Activated T-cell treated with anti-CD3 and anti-CD28 coated beads, Interleukin-2, amount 50 U/mL, for 4 hours (primary cell): ENCODE results near the gene DUSP10. TPM values are rescaled to one million over a fixed set of nuclear protein-coding genes. Genes with fewer than 3 reads are reported as not detected.

Experiments used
- ATAC-seq, 2 donors: fragments of 200-7000 bp; cut with Tn5 transposase; one replicate each; pipeline ENCODE4 v1.10.0; 2021
- DNase-seq: peaks from one replicate; pipeline ENCODE4 v3.0.0-alpha.2; 2020
- H3K27me3 Mint-ChIP-seq: one replicate; pipeline ENCODE4 v1.8.0; 2021; ENCODE audit warnings: low read depth, mixed read lengths
- H3K36me3 Mint-ChIP-seq: one replicate; pipeline ENCODE4 v1.8.0; 2022; ENCODE audit warnings: mixed read lengths; ENCODE audit not compliant: insufficient read depth
- H3K4me1 Mint-ChIP-seq: one replicate; pipeline ENCODE4 v1.8.0; 2021; ENCODE audit warnings: low read depth, mixed read lengths
- H3K4me3 Mint-ChIP-seq: one replicate; pipeline ENCODE4 v1.8.0; 2021; ENCODE audit warnings: mild to moderate bottlenecking, moderate library complexity, mixed read lengths
- H3K9me3 Mint-ChIP-seq: one replicate; pipeline ENCODE4 v1.8.0; 2021; ENCODE audit warnings: mixed read lengths
- total RNA-seq, 3 donors: library from RNA; stranded (reverse); gene quantifications; one replicate each; pipeline ENCODE4 v1.2.1, GENCODE V29; 2021

Gene DUSP10
- total RNA-seq, 3 donors from 2014 or later: 9.4 to 17.1 (median 12.4) TPM

DNA sequence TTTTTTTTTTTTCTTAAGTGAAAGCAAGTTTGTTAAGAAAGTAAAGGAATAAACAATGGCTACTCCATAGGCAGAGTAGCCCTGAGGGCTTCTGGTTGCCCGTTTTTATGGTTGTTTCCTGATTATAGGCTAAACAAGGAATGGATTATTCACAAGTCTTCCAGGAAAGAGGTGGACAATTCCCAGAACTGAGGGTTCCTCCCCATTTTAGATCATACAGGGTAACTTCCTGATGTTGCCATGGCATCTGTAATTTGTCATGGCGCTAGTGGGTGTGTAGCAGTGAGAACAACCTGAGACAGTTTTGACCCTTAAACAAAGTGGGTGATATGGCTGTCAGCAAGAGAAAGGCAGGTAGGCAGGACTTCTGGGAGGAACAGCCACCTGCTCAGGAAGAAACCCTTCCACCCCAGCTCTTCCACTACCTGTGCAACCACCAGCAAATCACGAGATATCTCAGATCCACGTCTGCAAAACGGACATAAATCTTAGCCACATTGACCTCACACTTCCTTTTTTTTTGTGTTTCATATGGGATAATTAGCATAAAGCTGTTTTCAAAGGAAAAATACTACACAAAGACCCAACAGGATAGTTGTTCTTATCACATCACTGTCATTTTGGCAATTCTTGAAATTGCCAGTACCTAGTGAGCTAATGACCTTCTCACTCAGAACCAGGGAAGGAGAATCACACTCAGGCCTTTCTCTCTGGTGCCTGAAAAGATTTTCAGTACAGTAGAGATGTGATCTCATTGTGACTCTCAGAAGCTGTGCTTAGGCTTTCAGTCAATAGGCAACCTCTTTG, 34.8 kb upstream of the DUSP10 start:
- Mint-ChIP-seq H3K9me3 (no peaks in the 10 kb centered on the region), H3K4me1 (peaks cover 64% of the 10 kb centered on the region), H3K27me3 (no peaks in the 10 kb centered on the region), H3K4me3 (no peak overlapping the region), H3K36me3 (no peaks in the 10 kb centered on the region)
- peak; percentile 15 to 25 for ATAC-seq
- DNase-seq: no peak

DNA sequence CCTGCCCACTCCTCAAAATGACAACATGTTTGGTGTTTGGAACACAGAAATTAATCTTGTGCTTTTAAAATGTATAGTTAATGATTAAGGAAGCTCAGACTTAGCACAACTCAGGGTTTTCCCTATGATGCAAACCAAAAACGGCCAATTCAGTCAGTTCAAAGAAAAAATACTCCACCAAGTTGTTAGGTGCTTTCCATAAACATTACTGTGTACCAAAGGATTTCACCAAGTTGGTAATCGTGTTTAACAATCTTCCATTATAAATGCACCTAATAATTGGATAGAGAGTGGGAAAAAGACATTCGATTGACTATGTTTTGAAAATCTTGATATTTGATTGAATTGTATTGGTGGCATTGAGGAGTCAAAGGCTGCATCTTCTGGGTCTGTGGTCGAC, 33.3 kb upstream of the DUSP10 start:
- H3K4me3 Mint-ChIP-seq: no peak overlapping the region
- no peaks in the 10 kb centered on the region for H3K27me3 Mint-ChIP-seq
- DNase-seq: no peak

GRCh38 chr1:221774054-221774842, 32.4 kb upstream of the DUSP10 start:
- peaks cover 45% of the 10 kb centered on the region for H3K4me1 Mint-ChIP-seq
- ATAC-seq: no peak

More for the DNA sequence above, 33.3 kb upstream of the DUSP10 start:
- no peaks in the 10 kb centered on the region for H3K36me3 Mint-ChIP-seq
- peaks cover 53% of the 10 kb centered on the region for H3K4me1 Mint-ChIP-seq
- no peak for ATAC-seq
- no peaks in the 10 kb centered on the region for H3K9me3 Mint-ChIP-seq

DNA sequence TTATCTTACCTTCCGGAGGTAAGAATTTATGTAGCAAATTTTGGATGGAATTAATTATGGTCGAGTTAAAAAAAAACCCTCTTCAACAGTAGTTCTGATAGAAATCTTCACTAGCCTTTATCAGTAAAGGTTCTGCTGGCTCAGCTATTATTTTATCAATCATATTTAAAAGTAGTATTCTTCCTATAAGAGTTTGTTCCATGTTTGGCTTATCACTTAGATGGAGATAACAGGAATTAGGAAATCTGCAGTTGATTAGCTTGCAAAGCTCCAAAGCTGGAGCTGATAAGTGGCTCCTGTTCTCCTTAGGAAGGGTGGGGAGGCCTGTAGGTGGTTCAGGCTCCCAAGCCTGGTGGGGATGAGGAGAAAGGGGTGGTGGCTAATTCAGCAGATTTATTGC, 31.5 kb upstream of the DUSP10 start:
- Mint-ChIP-seq H3K36me3 (no peaks in the 10 kb centered on the region), H3K4me1 (peaks cover 43% of the 10 kb centered on the region), H3K9me3 (no peaks in the 10 kb centered on the region), H3K4me3 (no peak overlapping the region), H3K27me3 (no peaks in the 10 kb centered on the region)
- ATAC-seq: no peak
- DNase-seq: no peak

More at GRCh38 chr1:221774054-221774842, 32.4 kb upstream of the DUSP10 start:
- no peaks in the 10 kb centered on the region for H3K27me3 Mint-ChIP-seq
- H3K9me3 Mint-ChIP-seq: no peaks in the 10 kb centered on the region
- H3K36me3 Mint-ChIP-seq: no peaks in the 10 kb centered on the region
- DNase-seq: no peak
- H3K4me3 Mint-ChIP-seq: no peak overlapping the region

DNA sequence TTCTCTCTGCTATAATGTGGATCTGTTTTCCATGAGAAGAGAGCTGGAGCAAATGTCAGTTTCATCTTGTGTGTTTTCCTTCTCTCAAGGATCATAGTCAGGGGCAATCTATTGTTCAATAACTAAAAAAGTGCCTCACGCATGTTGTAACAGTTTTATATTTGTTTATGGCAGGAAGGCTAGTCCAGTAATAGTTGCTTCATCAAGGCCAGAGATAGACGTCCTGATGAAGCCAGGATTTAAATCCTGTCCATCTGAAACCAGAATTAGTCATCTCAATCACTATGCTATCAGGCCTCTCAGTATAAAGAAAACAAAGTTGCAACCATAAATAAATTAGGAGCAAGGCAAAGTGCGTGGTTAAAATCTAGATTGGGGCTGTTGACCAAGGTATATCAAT, 30.2 kb upstream of the DUSP10 start:
- no peaks in the 10 kb centered on the region for H3K36me3 Mint-ChIP-seq
- H3K4me1 Mint-ChIP-seq: peaks cover 30% of the 10 kb centered on the region
- ATAC-seq: no peak
- H3K4me3 Mint-ChIP-seq: no peak overlapping the region
- DNase-seq: no peak
- no peaks in the 10 kb centered on the region for H3K27me3 Mint-ChIP-seq
- H3K9me3 Mint-ChIP-seq: no peaks in the 10 kb centered on the region

DNA sequence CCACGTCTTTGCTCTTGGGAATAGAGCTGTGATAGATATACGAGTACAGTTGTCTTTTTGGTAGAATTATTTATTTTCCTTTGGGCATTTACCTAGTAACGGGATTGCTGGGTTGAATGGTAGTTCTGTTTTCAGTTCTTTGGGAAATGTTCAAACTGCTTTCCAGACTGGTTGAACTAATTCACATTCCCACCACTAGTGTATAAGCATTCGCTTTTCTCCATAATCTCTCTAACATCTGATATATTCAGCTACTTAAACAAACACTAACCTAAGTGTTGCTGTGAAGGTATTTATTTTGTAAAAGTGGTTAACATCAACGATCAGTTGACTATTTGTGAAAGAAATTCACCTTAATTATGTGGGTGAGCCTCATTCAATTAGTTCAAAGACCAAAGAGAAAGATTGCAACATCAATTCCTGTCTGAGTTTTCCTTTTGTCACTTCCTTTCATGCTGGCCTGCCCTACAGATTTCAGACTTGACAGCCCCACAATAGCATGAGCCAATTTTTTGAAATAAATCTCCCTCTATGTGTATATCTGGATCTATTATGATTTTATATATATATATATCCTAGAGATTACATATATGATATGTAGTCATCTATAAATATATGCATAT, 26.7 kb upstream of the DUSP10 start:
- no peaks in the 10 kb centered on the region for H3K9me3 Mint-ChIP-seq
- peaks cover 9% of the 10 kb centered on the region for H3K4me1 Mint-ChIP-seq
- ATAC-seq (no peak), DNase-seq (no peak)
- H3K27me3 Mint-ChIP-seq: no peaks in the 10 kb centered on the region
- no peak overlapping the region for H3K4me3 Mint-ChIP-seq
- no peaks in the 10 kb centered on the region for H3K36me3 Mint-ChIP-seq

GRCh38 chr1:221766210-221766609, 24.3 kb upstream of the DUSP10 start:
- H3K36me3 Mint-ChIP-seq: no peaks in the 10 kb centered on the region
- no peaks in the 10 kb centered on the region for H3K27me3 Mint-ChIP-seq
- ATAC-seq: no peak
- H3K9me3 Mint-ChIP-seq: no peaks in the 10 kb centered on the region
- no peak overlapping the region for H3K4me3 Mint-ChIP-seq
- no peak for DNase-seq
- H3K4me1 Mint-ChIP-seq: peaks cover 13% of the 10 kb centered on the region

- no peak for DNase-seq
- no peak for ATAC-seq
- H3K4me1 Mint-ChIP-seq: peaks cover 18% of the 10 kb centered on the region
- H3K9me3 Mint-ChIP-seq: no peaks in the 10 kb centered on the region
- H3K4me3 Mint-ChIP-seq: no peak overlapping the region
- H3K36me3 Mint-ChIP-seq: no peaks in the 10 kb centered on the region
- H3K27me3 Mint-ChIP-seq: no peaks in the 10 kb centered on the region
Measured at GRCh38 chr1:221765527-221765926, 23.6 kb upstream of the DUSP10 start.

GRCh38 chr1:221762121-221762520, 20.2 kb upstream of the DUSP10 start:
- peaks cover 10% of the 10 kb centered on the region for H3K4me1 Mint-ChIP-seq
- H3K27me3 Mint-ChIP-seq: no peaks in the 10 kb centered on the region
- no peak overlapping the region for H3K4me3 Mint-ChIP-seq

DNA sequence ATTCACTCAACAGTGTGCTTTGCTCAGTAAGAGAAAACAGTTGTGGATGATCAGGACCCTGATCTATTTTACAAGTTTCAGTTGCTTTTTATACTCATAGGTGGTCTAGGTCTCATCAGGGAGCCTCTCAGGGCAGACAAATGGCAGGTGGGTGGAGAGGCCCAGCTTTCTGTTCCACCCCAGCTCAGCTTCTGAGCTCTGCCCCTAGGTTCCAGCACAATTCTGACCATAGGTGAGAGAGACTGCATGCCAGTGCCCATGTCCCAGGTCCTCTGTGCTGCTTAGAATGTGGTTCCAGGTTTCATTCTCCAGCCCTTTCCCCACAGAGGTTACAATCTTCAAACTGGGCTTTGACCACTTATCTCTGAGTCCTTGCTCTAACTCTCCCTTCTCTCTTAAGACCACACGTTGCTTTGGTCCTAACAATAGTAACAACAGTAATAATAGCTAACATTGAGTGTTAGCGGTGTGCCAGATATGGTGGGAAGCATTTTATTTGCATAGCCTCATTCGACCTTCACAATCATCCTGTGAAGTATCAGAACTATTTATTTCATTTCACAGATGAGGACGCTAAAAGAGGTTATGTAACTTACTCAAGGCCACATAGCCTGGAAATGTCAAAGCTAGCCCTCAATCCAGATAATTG, 19.6 kb upstream of the DUSP10 start:
- H3K9me3 Mint-ChIP-seq: no peaks in the 10 kb centered on the region
- no peak overlapping the region for H3K4me3 Mint-ChIP-seq
- no peak for DNase-seq
- ATAC-seq: peak in 1 of 2 donors; percentile 30
- H3K4me1 Mint-ChIP-seq: peaks cover 10% of the 10 kb centered on the region
- H3K36me3 Mint-ChIP-seq: no peaks in the 10 kb centered on the region
- H3K27me3 Mint-ChIP-seq: no peaks in the 10 kb centered on the region

More at GRCh38 chr1:221762121-221762520, 20.2 kb upstream of the DUSP10 start:
- Mint-ChIP-seq H3K36me3 (no peaks in the 10 kb centered on the region), H3K9me3 (no peaks in the 10 kb centered on the region)
- ATAC-seq: no peak
- no peak for DNase-seq

GRCh38 chr1:221760911-221761310, 19.0 kb upstream of the DUSP10 start:
- ATAC-seq: no peak
- no peaks in the 10 kb centered on the region for H3K9me3 Mint-ChIP-seq
- H3K4me3 Mint-ChIP-seq: no peak overlapping the region
- no peaks in the 10 kb centered on the region for H3K27me3 Mint-ChIP-seq
- peaks cover 10% of the 10 kb centered on the region for H3K4me1 Mint-ChIP-seq
- H3K36me3 Mint-ChIP-seq: no peaks in the 10 kb centered on the region
- no peak for DNase-seq

GRCh38 chr1:221759436-221759835, 17.5 kb upstream of the DUSP10 start:
- Mint-ChIP-seq H3K4me1 (peaks cover 16% of the 10 kb centered on the region), H3K9me3 (no peaks in the 10 kb centered on the region), H3K4me3 (no peak overlapping the region), H3K27me3 (no peaks in the 10 kb centered on the region), H3K36me3 (no peaks in the 10 kb centered on the region)
- DNase-seq (no peak), ATAC-seq (no peak)

DNA sequence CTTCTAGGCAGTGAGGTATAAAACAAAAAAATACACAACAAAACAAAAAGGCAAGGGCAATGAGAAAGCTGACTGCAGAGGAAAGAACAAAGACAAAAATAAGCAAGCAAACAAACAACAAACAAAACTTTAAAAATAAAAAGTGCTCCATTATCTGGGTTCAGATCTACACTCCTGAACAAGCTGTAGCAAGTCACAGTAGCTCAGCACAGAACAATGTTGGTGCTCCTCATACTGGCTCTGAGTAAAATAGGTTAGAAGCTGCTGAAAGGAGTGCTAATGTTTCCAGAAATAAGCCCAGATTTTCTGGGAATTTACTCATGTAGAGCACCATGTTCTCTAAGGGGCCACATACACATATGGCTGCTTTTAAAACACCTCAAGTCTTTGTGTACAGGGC, 16.6 kb upstream of the DUSP10 start:
- Mint-ChIP-seq H3K9me3 (peaks cover 3% of the 10 kb centered on the region), H3K4me3 (no peak overlapping the region), H3K4me1 (peaks cover 24% of the 10 kb centered on the region), H3K27me3 (no peaks in the 10 kb centered on the region), H3K36me3 (no peaks in the 10 kb centered on the region)
- no peak for DNase-seq
- ATAC-seq: no peak
